SK-MEL-5 (cell line): Measurements from ENCODE around the gene HTD2. TPM values are rescaled to one million over a fixed set of nuclear protein-coding genes. Genes with fewer than 3 reads are reported as not detected.

Experiments used
- DNase-seq: peaks from one replicate; pipeline ENCODE4 v3.0.0-alpha.2; 2016; ENCODE audit warnings: low read depth, low spot score
- in situ Hi-C: cut with HindIII; loops from 2 replicates; pipeline ENCODE4 v1.10.0; 2016; ENCODE audit warnings: low sequenced_read_pairs, high pct_unique_total_duplicates, low pct_unique_long_range_greater_than_20kb
- total RNA-seq: library from RNA; depleted of rRNA; stranded (reverse); fragments of >200 nt; shearing (Covaris generic); gene quantifications from 2 replicates; pipeline ENCODE4 v1.2.3, GENCODE V29; 2014

Gene HTD2
- total RNA-seq, 1 experiment from 2014 or later = 14.4 TPM

DNA sequence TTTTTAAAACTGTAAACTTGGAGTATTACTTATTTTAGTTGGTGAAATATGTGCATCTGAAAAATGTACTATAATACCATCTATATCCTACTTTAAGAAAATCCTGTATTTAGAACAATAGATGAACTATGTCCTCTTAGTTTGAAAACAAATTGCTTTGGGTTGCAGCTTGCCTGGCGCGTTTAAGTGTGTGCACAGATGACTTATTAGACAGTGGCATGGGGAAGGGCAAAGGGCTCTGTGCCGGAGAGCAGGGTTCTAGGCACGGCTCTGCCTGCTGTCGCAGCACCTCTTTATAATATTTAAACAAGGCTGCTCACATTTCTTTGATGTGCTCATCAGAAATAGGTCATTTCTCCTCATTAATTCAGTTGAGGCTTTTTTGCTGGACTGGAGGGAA lies 36.4 kb downstream of the HTD2 start:
- in situ Hi-C loops = no loop called here
- no peak for DNase-seq

GRCh38 chr3:58345457-58345856 lies 39.1 kb downstream of the HTD2 start:
- in situ Hi-C loops = no loop called here
- DNase-seq = no peak

- in situ Hi-C loops = no loop called here
- no peak for DNase-seq
Observed at GRCh38 chr3:58346368-58346767, 40.0 kb downstream of the HTD2 start.

DNA sequence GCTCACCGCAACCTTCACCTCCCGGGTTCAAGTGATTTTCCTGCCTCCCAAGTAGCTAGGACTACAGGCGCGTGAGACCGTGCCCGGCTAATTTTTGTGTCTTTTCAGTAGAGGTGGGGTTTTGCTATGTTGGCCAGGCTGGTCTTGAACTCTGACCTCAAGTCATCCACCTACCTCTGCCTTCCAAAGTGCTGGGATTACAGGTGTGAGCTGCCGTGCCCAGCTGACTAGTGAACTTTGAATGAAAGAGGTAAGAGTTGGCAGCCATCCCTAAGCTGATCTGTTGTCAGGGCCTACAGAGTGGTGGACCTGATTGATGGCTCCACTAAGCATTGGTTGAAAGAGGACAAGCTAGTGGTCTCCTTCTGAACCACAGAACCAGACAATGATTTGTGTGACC lies 41.7 kb downstream of the HTD2 start:
- DNase-seq = no peak
- in situ Hi-C loops = no loop called here

GRCh38 chr3:58349792-58350626 lies 43.7 kb downstream of the HTD2 start:
- no peak for DNase-seq
- in situ Hi-C loops = no loop called here

- in situ Hi-C loops = no loop called here
- DNase-seq = no peak
Observed at GRCh38 chr3:58350627-58351013, 44.3 kb downstream of the HTD2 start.

GRCh38 chr3:58351920-58352319 lies 45.6 kb downstream of the HTD2 start:
- in situ Hi-C loops = no loop called here
- no peak for DNase-seq

DNA sequence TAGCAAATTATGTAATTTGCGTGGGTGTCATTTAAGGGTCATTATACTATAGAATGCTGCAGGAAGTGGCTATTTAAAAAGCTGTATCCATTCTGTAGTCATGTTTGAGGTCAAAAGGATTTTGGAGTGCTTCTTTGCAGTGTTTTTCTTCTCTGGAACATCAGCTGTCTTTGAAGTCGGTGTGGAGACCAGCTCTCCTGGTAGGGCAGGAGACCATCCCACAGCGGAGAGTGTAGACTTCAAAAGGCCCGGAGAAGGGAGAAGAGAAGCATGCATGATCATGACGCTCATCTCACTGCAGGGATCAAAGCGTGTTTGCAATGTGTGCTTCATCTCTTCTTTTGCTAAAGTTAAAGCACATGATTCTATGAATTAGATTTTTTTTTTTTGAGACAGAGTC lies 46.3 kb downstream of the HTD2 start:
- in situ Hi-C loops = no loop called here
- DNase-seq = no peak

DNA sequence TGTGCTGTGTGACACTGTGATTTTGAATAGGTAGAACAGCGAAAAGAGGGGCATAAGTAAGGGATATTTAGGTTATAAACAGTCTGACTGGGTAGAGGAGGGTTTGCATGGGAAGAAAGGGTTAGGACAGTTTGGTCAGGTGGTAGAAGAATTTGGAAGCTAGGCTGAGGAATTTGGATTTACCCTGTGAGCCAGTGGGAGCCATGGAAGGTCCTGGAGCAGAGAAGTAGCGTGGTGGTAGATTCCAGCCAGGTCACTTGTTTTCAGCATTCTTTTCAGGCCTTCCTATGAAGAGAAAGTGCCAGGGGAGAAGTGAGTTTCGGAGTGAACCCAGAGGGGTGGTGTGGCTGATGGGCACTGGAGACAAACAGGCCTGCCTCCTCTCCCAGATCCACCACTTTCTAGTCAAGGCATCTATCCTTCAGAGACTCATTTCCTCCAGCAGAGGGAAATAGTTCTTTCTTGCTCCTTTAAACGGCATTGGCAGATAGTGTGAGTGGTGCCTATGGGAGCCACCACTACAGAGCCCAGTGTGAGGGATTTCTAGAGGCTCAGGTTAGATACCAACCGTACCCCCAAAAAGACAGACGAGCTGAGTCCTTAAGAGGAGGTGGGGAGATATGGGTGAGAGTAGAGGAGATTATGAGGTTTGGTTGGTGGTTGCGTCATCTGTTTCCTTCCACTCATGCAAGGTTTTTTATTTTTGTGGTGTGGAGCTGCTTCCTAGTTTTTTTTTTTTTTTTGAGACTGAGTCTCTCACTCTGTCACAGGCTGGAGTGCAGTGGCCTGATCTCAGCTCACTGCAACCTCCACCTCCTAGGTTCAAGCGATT lies 47.6 kb downstream of the HTD2 start:
- no peak for DNase-seq
- in situ Hi-C loops = no loop called here

DNA sequence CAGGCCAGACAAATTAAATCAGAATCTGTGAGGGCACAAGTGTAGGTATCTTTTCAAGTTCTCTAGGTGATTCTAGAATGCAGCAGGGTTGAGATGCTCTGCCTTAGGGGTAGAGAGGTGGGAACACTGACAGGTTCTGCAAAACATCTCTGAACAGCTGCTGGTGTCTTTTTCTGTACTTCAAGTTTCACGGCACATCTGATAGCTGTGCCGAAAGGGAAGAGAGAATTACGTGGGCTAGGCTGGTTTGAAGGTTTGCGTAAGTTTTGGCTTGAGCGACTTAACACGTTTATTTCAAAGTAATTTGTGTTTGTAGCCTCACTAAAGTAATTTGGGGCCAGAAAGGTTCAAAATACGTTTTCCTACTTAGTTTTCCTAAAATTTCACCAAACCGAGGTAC lies 48.9 kb downstream of the HTD2 start:
- in situ Hi-C loops = no loop called here
- no peak for DNase-seq

DNA sequence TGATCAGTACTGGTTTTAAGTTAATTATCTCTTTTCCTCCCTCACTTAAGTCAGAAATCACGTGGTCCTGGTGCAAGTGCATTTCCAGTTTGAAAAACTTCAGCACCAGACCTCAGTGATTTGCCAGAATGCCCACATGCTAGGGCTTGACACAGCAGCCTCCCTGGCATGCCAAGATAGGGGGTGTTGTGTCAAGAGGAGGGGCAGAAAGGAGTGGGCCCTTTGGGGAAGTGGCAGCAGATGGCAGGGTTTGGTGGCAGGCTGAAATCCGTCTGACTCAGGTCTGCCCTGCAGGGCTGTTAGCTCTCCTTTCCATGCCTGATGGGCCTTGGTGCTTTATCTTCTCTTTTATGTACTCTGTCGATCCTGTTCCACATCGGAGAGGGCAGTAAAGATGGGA lies 49.7 kb downstream of the HTD2 start:
- in situ Hi-C loops = no loop called here
- DNase-seq = no peak

DNA sequence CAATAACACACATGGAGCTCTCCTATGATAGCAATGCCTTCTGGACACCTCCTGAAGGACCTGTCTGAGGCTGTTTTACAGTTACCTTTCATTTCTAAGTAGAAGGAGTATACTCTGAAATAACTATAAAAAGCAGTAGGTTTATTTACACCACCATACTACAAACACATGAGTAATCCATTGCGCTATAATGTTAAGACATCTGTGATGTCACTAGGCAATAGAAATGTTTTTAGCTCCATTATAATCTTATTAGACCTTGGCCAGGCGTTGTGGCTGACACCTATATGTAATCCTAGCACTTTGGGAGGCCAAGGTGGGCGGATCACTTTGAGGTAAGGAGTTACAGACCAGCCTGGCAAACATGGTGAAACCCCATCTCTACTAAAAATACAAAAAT lies 51.1 kb downstream of the HTD2 start:
- in situ Hi-C loops = no loop called here
- no peak for DNase-seq

- no peak for DNase-seq
- in situ Hi-C loops = no loop called here
Observed at GRCh38 chr3:58358092-58358491, 51.8 kb downstream of the HTD2 start.

- in situ Hi-C loops = no loop called here
- no peak for DNase-seq
Observed at GRCh38 chr3:58358808-58359207, 52.5 kb downstream of the HTD2 start.

DNA sequence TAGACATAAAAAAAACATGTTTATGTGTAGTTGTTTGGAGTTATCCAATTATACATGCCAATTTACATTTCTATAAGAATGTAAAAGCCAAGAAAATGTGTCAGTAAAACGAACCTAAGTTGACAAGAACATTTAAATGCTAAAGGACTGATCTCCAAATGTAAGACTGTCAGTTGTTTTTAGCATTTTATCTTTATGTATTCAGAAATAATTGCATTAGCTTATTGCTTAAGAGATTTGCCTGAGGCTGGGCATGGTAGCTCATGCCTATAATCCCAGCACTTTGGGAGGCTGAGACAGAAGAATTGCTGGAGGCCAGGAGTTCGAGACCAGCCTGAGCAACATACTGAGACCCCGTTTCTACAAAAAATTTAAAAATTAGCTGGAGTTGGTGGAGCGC lies 53.3 kb downstream of the HTD2 start:
- in situ Hi-C loops = no loop called here
- DNase-seq = no peak

GRCh38 chr3:58361866-58362265 lies 55.5 kb downstream of the HTD2 start:
- DNase-seq = no peak
- in situ Hi-C loops = no loop called here

- no peak for DNase-seq
- in situ Hi-C loops = no loop called here
Observed at GRCh38 chr3:58366699-58367098, 60.4 kb downstream of the HTD2 start.

DNA sequence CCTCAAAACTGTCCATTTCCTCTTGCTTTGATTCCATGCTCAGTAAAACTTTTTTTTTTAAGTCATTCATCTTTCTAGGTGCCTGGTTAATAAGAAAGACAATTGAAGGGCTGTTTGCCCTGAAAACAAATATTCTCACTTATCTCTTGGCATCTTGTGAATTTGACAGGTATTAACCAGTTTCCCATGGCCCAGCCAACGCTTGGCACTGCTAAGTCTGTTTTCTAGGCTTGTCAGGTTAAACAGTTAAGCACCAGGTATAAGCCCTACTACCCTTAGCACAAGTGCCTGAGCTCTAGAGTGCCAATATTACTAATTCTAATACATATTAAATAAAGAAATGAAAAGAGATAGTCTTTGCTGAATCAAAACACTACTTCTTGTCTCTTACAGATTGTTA lies 62.7 kb downstream of the HTD2 start:
- in situ Hi-C loops = no loop called here
- DNase-seq = no peak
